SKM-1 (cell line): ENCODE measurements around the gene PLXNA2.

Experiments
- DNase-seq: peaks from one replicate; lab custom pipeline; 2025; ENCODE audit not compliant: unreplicated experiment; lab: John Stamatoyannopoulos, UW

Gene PLXNA2

DNA sequence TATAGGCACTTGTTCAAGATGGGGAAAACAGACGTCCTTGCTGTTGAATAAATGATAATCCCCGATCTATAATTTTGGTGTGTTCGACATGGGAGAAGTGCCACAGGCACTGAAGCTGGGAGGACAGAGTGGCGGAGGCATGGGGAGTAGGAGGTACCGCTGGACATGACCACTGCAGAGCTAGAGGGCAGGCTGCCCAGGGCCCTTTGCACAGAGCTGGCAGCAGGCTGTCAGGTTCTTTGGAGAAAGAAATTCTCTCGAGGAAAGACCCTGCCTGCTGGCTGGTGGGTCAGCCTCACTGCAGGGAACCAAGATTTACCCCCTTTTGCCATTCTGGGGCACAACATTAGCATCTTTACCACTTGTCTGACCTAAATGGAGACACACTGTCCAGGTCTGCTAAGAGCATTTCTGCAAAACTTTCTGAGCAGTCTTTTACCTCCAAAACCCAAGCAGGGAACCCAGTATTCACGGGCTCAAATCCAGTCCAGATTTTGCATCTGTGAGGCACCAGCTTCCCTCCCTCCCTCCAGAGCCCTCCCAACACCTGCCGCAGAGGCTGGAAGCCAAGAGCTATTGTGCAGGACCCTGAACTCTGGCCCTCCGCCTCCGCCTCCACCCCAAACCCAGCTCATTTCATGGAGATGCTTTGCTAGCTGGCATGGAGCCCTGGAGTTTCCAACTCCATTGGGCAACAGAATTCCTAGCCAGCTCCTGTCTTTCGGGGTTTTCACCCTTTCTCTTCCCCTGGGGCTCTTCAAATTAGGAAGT lies 142.3 kb downstream of the PLXNA2 start:
- no peak for DNase-seq

DNA sequence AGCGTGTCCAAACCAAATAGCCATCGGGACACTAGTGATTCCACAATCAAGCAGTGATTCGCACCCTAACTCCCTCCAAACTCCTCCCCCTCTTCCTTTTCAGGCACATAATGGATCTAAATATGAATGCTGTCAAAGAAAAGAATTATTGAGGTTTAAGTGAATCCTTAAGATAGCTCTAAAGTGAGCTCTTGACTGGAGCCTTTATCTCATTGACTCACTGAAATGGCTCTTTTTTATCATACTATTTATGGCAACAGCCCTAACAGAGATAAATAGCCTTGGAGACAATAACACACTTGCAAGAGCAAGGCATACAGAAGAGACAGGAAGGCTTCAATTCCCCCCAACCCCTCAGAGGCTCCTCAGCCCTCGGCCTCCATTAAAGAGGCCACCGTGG lies 143.3 kb downstream of the PLXNA2 start:
- no peak for DNase-seq

DNA sequence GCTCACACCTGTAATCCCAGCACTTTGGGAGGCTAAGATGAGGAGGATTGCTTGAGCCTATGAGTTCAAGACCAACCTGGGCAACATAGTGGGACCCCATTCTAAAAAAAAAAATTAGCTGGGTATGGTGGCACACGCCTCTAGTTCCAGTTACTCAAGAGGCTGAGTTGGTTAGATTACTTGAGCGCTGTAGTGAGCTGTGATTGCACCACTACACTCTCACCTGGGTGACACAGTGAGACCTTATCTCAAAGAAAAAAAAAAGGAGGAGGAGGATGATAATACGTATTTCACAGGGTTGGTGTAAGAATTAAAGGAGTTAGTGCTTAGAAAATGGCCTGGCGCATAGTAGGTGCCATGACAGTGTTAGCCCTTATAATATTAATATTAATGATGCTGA lies 144.1 kb downstream of the PLXNA2 start:
- no peak for DNase-seq

DNA sequence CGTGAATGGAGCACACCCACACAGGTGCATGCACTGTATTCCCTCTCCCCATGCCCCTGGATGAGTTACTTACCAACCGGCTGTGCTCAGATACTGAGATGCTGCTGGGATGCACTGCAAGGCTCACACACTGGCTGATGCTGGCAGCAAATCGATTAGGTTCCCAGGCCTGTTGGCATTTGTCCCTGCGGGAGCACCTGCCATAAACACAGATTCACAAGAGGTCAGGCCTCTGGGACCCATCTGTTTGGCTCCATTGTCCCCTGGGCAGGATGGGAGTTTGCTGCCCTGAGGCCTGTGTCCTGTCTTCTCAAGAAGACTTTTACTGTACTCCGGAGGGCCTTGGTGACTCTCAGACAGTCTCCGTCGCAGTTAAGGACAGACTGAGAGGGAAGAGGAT lies 145.4 kb downstream of the PLXNA2 start:
- no peak for DNase-seq

DNA sequence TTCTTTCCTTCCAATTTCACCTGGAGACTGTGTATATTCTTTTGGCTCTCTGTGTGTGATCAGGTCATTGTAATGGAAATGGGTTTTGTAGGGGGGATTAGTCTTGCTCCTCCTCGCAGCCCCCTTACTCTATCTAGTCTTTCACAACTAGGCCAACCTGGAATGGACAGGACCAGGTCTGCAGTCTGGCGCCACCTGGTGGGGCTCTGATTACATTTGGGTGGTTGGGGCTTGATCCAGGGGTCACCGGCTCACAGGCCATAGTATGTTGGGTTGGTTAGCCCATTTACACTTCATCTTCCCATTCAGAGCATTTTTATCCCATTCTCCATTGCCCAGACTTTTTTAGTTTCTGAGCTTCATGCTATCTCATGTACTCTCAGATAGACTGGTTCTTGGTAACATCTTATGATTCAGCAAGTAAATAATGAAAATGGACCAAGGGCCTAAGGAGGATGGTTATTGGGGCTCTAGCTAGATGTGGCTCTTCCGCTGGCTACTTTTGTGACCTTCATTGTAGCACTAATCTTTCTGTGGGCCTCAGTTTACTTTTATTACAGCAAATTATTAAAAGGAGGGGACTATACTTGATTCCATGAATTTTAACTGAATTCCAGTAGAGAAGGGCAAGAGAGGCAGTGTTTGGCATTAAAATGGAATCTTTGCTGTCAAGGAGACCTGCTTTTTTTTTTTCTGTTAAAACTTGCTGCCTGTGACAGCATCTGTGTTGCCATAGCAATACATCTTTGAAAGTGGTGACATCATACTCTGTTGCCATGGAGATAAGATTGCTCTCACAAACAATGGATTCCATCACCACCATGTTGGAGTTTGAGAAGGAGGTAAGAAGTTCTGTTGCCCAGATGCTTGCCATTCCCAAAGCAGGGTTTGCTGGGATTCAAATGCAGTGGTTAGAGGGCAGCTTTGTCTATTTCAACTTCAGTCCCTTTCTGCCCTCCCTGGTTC lies 150.1 kb downstream of the PLXNA2 start:
- DNase-seq: peak; percentile 61

DNA sequence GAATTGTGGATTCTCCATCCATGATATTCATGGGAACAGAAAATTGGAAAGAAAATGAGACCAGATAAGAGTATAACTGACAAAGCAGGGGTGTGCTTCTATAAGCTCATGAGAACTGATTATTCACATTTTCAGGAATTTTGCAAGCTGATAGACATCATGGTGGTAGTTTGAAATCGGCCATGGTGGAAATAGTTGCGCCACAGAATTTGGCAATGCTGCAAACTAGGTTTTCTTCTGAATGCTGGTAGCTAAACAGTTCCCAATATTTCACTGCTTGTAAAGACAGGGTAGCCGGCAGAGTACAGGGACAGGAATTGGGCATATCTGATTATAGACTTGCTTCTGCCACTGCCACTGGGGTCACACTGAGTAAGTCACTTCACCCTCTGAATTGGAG lies 151.1 kb downstream of the PLXNA2 start:
- no peak for DNase-seq

DNA sequence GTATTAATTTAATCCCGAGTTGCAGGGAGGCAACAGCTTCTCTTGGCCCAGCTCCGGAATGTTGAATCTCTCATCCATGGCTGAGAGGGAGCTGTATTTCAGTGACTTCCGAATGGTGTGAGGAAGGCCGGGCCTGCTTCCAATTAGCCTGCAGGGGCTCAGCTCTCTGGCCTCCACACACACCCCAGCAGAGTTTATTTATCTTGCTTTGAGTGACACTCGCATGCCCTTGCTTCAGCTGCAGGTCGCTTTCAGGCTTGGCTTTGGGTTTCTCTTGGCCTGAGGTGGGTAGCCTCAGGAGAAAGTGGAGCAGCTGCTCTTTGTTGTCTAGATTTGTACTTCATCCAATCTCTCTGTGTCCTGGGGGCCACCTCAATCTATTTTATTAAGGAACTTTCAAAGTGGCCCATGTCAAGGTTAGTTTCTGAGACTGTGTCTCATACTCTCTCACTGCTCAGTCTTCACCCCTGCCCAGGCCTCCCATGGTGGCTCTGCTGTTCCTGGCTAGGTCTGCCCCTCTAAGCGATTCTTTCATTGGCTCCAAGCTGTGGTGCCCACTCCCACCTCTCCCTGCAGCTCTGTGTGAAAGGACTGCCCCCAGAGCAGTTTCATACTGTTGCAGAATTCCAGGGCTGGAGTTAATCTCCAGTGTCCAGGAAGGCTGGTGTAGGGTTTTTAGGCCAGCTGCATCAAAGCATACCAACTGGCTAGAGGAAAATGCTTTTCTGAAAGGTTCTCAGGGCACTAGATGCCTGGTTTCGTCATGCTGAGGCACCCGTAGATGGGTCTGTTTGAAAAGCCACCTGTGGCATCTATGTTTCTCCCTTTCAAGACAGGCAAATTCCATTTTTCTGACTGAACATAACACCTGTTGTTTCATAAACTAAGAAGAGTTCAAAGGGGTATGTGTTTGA lies 153.5 kb downstream of the PLXNA2 start:
- DNase-seq: no peak

DNA sequence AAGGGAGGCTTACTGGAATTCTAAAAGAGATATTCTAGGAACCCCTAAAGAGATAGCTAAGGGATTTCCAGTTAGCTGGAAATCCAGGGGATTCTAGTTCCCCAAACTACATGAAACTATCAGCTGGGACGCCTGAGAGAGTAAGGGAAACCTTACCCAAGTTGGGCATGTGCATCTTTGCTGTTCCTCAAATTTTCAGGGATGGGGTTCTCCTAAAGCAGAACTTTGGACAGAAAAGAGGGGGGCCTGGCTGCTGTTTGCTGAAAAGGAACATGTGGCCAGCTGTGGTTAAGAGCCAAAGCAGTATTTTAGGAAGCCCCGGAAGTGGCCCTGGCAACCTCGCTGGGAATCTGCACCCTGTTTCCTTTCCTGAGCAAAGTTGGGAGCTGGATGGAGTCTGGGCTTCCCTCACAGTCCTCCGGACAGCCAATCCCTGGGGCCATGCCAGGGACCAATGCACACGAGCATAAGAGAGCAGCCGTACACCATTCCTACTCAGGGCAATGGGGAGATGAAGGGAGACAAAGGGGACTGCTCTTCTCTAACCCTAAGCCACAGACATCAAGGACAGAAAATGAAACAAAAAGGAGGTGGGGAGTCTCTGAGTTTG lies 154.3 kb downstream of the PLXNA2 start:
- no peak for DNase-seq

DNA sequence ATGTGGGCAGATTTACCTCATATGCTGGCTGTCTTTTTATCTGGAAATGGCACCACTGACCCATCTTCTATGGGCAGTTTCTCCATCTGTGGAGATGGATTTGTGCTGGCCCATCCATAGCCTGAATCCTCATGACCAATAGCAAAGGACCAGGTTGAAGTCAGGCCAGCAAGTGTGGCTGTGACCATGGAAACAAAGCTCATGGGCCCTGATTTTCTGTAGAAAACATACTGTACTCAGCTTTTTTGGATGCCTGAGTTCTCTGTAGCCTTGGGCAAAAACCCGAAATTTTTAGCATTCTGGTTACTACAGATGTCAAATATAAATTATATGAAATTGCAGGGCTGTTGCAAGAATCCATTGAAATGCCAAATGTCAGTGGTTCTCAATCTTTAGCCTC lies 155.0 kb downstream of the PLXNA2 start:
- DNase-seq: no peak

DNA sequence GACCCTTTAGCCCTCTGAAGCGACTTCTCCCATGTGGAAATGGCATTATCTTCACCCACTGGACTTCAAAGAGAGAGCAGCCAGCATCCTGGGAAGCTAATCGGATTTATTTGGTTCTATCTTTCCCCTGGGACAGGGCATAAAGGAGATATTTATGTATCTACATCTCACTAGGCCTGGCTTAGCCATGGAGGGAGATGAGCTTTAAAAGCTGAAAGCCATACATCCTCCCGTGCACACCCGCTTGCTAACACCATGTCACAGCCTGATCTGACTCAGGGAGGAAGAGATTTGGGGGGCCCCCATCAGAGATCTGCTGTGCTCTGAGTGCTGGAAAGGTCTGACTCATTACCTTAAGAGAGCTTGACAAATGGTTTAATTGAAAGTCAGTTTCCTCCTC lies 155.9 kb downstream of the PLXNA2 start:
- DNase-seq: no peak

DNA sequence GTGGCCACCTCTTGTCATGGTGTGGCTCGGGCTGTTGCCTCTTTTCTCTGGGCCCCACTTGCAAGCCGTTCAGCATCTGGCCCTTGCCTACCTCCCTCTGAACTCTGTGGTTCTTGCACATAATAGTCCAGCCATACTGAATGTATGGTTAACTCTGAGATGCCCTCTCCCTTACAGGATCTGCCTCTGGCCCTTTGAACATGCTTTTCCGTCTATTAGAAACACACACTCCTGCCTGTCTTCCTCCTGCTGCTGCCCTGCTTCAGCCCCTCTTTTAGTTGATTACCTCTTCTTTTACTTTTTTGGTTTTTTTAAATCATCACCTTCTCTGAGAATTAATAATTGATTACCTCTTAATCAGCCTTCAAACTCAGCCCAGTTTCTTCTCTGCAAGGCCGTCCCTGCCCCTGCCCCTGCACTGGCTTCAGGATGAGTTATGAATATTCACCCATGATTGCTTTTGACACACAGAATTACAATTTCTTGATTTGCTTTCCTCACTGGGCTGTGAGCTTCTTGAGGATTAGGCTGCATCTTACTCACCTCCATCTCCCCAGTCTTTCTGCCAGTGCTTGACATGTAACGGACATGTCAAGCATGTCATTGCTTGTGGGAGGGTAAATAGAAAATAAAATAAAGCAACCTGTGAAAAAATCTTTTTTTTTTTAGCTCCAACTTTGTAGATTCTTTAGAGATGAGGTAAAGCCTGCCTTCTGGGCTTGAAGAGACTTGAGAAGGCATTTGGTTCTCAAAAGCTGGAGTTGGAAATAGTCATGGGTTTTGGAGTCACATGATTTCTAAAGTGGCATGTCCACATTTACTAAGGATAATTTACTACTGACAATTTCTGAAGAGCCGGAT lies 158.3 kb downstream of the PLXNA2 start:
- no peak for DNase-seq

DNA sequence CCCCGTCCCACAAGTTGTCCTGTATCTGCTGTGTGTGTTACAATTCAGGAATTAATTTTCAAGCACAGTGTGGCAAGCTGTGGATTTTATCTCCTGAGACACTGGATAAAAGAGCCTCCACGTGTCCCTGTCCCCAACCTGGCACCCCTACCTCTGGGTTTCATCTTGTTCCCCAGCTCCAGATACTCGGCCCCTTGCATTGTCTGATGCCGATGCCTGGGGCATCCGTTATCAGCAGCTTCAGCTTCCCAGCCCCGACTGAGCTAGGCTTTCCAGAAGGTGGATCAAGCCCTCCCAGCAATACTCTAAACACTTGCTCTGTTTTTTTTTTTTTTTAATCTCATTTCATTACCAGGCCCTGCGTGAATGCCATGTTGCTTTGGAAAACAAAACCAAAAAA lies 159.4 kb downstream of the PLXNA2 start:
- no peak for DNase-seq

DNA sequence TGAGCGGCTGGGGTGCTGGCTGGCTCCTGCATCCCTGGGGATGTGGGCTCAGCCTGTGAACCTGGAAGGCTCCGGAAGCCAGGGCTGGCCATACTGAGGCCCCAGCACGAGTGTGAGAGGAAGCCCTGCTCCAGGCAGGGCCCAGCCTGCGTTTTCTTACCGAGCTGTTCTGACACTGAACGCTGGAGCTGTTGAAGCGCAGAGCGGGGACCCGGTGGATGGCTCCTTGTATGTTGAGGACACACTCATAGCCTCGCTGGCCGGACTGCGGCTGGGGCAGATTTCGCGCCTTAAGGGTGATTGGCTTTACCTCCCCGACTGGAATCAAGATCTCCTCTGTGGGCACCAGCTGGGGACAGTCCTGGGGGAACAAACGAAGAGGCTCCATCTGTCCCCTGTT lies 160.0 kb downstream of the PLXNA2 start:
- DNase-seq: no peak

DNA sequence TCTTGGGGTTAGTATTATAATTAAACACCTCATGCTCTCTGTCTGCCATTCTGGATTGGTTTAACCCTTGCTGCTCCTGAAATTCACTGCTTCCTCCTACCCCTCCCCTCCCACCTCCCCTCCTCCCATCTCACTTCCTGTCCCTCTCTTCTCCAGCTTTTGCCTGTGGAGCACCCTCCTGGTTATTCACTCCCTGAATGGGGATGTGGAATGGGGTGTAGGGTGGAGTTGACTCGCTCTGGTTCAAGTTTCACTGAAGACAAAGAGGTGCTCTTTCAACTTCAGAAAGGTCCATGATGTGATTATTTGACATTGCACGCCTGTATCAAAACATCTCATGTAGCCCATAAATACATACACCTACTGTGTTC lies 160.5 kb downstream of the PLXNA2 start:
- no peak for DNase-seq

DNA sequence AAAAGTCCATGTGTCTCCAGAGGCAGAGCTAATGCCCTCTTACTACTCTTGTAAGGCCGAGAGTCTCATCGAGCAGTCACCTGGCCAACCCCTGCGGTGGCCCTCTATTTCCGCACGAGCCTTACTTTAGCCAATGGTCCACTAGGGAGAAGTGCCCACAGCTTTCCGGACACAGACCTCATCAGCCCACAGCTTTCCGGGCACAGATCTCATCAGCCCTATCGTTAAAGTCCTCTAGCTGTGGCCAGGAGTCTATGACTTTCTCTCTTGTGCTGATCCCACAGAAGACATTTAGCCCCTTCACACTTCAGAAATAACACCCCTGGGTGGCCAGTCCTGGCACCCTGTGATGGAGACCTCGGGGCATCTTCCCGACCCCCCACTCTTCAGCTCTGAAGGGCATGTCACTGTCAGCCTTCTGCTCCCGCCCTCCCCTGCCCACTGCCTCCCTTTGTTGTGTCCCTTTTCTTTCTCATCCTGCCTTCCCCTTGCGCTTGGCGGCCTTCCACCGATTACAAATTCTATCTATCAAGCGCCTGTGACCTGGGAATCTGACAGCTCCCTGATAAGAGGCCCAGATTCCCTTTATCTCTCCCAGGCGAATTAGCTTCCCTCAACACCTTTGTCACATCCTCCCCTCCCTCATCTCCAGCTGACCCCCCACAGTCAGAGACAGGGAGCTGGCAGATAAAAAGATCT lies 161.0 kb downstream of the PLXNA2 start:
- no peak for DNase-seq

DNA sequence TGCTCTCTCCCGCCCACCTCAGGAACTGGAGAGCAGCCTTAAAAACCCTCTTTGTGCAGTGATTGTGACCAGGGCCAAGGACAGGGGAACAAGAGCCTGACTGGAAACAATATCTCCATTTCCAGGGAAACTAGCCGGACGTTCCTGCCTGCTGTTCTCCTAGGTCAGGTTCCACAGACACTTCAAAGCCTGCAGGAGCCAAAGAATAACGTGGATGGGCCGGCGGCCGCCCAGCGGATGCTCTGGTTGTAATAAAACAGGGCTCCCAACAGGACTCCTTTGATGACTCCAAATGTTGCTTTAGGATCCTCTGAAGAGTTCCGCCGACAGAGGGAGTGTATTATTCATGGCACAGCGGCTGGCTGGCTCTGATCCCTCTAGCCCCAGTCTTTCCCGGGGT lies 162.2 kb downstream of the PLXNA2 start:
- no peak for DNase-seq

DNA sequence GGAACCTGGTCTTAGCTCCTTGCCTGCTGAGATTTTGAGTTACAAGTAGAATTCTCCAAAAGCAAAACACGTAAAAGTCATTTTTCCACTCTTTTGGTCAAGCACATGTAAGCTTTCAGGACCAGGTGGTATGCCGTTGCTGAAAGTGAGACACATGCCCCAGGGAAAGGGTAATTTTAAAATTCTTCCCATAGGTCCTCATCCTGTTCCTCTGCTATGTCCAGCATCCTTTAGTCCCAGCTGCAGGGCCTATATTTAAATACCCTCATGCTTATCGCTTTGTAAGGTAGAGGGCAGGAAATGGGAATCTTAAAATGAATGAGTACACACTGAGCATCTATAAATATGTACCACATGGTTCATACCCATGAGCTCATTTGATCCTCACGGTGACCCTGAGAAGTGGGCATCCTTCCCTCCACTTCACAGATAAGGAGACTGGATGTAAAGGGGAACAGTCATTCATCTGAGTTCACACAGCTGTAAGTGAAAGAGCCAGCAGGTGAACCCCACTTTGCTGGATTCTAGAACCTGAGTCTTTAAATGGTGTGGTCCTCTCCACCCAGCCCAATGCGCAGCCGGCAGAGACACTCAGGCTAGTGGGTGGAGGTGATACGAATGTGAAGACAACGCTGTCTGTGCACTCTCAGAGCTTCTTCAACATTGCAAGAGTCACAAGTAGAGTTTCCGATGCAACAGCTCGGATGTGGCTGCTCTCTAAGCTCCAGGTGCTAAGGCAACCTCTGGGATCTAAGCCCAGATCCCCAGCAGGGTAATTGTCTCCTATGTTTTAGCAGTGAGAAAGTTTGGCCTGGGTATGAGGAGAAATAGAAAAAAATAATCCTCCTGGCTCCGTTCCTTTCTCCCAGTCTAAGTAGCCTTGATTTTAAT lies 163.5 kb downstream of the PLXNA2 start:
- no peak for DNase-seq

DNA sequence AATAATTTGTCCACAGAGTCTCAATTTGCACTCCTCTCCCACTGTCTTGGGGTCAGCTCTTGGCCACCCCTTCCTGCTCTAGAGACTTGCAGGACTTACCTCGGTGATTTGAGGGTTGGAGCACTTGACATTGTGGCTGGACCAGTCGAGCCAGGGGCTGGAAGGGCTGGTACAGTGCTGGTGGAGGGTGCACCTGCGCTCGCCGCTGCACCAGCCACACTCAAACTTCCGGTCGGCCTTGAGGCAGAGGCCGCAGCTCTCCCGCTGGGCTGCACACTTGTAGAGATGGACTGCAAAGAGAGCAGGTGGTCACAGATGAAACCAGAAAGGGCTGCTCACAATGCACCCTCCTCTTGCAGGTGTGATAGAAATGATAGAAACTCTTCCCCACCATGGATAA lies 165.0 kb downstream of the PLXNA2 start:
- DNase-seq: no peak
